PC-3 (cell line): ENCODE results near the gene ABCD4. TPM values are rescaled to one million over a fixed set of nuclear protein-coding genes. Genes with fewer than 3 reads are reported as not detected.

ENCODE experiments used
- ATAC-seq: fragments of 200-7000 bp; cut with Tn5 transposase; 2 replicates; pipeline ENCODE4 v1.9.1; 2020; ENCODE audit warnings: mild to moderate bottlenecking, moderate library complexity
- BruUV-seq: library from RNA; stranded (reverse); fragments of 400-500 nt; replicated peaks from 2 replicates; lab custom pipeline; 2021; lab: Mats Ljungman, UMichigan
- CTCF ChIA-PET: fragments of 300-600 bp; sonication (Branson Sonifier 250); formaldehyde crosslinking; loops from one replicate; lab custom pipeline; 2022; ENCODE audit warnings: antibody characterized with exemption; lab: Charles Lee
- POLR2A ChIA-PET: fragments of 300-600 bp; sonication (Branson Sonifier 250); formaldehyde crosslinking; loops from one replicate; lab custom pipeline; 2022; ENCODE audit warnings: antibody characterized with exemption; ENCODE audit not compliant: unreplicated experiment; lab: Charles Lee
- DNase-seq: peaks from one replicate; pipeline ENCODE4 v3.0.0-alpha.2; 2015
- H2AFZ ChIP-seq: fragments of 300-600 bp; sonication (generic); 2 replicates; pipeline ENCODE4 v1.6.0; 2016; ENCODE audit warnings: antibody characterized with exemption, low read length
- H3F3A ChIP-seq: fragments of 300-600 bp; sonication (generic); one replicate; pipeline ENCODE4 v1.6.0; 2017; ENCODE audit warnings: antibody characterized with exemption, low read length, control low read depth, mild to moderate bottlenecking; ENCODE audit not compliant: unreplicated experiment
- H3K27ac ChIP-seq: fragments of 300-600 bp; sonication (generic); 2 replicates; pipeline ENCODE4 v1.5.1; 2016; ENCODE audit warnings: mild to moderate bottlenecking, low read length
- H3K27me3 ChIP-seq: fragments of 300-600 bp; sonication (generic); 2 replicates; pipeline ENCODE4 v1.6.1; 2016; ENCODE audit warnings: low read length, mixed read lengths
- H3K36me3 ChIP-seq: fragments of 300-600 bp; sonication (generic); 2 replicates; pipeline ENCODE4 v1.6.1; 2016; ENCODE audit warnings: low read depth, mixed run types, low read length, mixed read lengths
- H3K4me1 ChIP-seq: fragments of 300-600 bp; sonication (generic); 2 replicates; pipeline ENCODE4 v1.5.1; 2016; ENCODE audit warnings: low read length; ENCODE audit not compliant: insufficient read depth
- H3K4me2 ChIP-seq: fragments of 300-600 bp; sonication (generic); 2 replicates; pipeline ENCODE4 v1.6.0; 2016; ENCODE audit warnings: low read length
- H3K4me3 ChIP-seq: fragments of 300-600 bp; sonication (generic); 2 replicates; pipeline ENCODE4 v1.5.1; 2016; ENCODE audit warnings: mild to moderate bottlenecking, low read length, mixed read lengths
- H3K79me2 ChIP-seq: fragments of 300-600 bp; sonication (generic); 2 replicates; pipeline ENCODE4 v1.6.1; 2017; ENCODE audit warnings: low read length, mixed read lengths
- H3K9ac ChIP-seq: fragments of 300-600 bp; sonication (generic); 2 replicates; pipeline ENCODE4 v1.6.0; 2016; ENCODE audit warnings: mild to moderate bottlenecking, low read length
- H3K9me2 ChIP-seq: fragments of 300-600 bp; sonication (generic); replicated peaks from 2 replicates; pipeline ENCODE4 v1.6.1; 2016; ENCODE audit warnings: mixed run types, low read length, mixed read lengths
- H3K9me3 ChIP-seq: fragments of 300-600 bp; sonication (generic); 2 replicates; pipeline ENCODE4 v1.6.1; 2016; ENCODE audit warnings: low read length, mixed read lengths
- H4K20me1 ChIP-seq: fragments of 300-600 bp; sonication (generic); 2 replicates; pipeline ENCODE4 v1.6.1; 2016; ENCODE audit warnings: low read length, mixed read lengths
- EZH2 ChIP-seq: fragments of 300-600 bp; sonication (generic); IDR thresholded peaks from one replicate; pipeline ENCODE4 v1.6.1; 2017; ENCODE audit warnings: antibody characterized with exemption, mild to moderate bottlenecking, low read length; ENCODE audit not compliant: unreplicated experiment
- EZH2phosphoT487 ChIP-seq: fragments of 300-600 bp; sonication (generic); IDR thresholded peaks from 2 replicates; pipeline ENCODE4 v1.6.1; 2018; ENCODE audit warnings: mild to moderate bottlenecking, antibody characterized with exemption, low read length, borderline replicate concordance
- intact Hi-C: fragments of 100-400 bp; cut with micrococcal nuclease; formaldehyde crosslinking; loops from 2 replicates; pipeline ENCODE4 v1.9.0; 2023
- total RNA-seq: library from RNA; depleted of rRNA; stranded (reverse); fragments of >200 nt; gene quantifications from 2 replicates; pipeline ENCODE4 v1.2.3, GENCODE V29; 2014
- TF ChIP-seq, protein P1 (sequence below): fragments of 300-600 bp; sonication (generic); conservative IDR thresholded peaks from 2 replicates; pipeline ENCODE4 v1.5.1; 2017; ENCODE audit warnings: antibody characterized with exemption, low read depth, mild to moderate bottlenecking, low read length

Gene ABCD4
- total RNA-seq, 1 experiment from 2014 or later, result 27.1 TPM

GRCh38 chr14:74348241-74348734 is 45.6 kb upstream of the ABCD4 start, which contains the start of gene VRTN:
VRTN (plus strand) TSS chr14:74348471; CDS start chr14:74356784, 8,313 bp downstream.
- no TSS peak for BruUV-seq
- Histone ChIP-seq H3F3A (no peaks in the 10 kb centered on the region), H4K20me1 (no peaks in the 10 kb centered on the region), H3K4me3 (no peak within 1 kb of the TSS), H3K4me1 (no peaks in the 10 kb centered on the region), H3K27me3 (peaks cover 30% of the 10 kb centered on the region), H2AFZ (no peak within 1 kb of the TSS), H3K9ac (no peak within 1 kb of the TSS), H3K4me2 (no peak within 1 kb of the TSS), H3K79me2 (no peaks in the 10 kb centered on the region), H3K9me2 (no peaks in the 10 kb centered on the region), H3K27ac (no peak within 1 kb of the TSS), H3K36me3 (no peaks in the 10 kb centered on the region), H3K9me3 (no peaks in the 10 kb centered on the region)
- TF ChIP-seq, protein P1, sequence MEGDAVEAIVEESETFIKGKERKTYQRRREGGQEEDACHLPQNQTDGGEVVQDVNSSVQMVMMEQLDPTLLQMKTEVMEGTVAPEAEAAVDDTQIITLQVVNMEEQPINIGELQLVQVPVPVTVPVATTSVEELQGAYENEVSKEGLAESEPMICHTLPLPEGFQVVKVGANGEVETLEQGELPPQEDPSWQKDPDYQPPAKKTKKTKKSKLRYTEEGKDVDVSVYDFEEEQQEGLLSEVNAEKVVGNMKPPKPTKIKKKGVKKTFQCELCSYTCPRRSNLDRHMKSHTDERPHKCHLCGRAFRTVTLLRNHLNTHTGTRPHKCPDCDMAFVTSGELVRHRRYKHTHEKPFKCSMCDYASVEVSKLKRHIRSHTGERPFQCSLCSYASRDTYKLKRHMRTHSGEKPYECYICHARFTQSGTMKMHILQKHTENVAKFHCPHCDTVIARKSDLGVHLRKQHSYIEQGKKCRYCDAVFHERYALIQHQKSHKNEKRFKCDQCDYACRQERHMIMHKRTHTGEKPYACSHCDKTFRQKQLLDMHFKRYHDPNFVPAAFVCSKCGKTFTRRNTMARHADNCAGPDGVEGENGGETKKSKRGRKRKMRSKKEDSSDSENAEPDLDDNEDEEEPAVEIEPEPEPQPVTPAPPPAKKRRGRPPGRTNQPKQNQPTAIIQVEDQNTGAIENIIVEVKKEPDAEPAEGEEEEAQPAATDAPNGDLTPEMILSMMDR, result no peak
- no peak for TF ChIP-seq EZH2
- TF ChIP-seq EZH2phosphoT487, result no peak
- intact Hi-C loops, result no loop called here
- ChIA-PET CTCF (interaction anchor here (0.6 kb wide), 1 partner anchor 322 kb away, joined by 4 read pairs; no protein-coding TSS in a partner anchor), POLR2A (no interaction called here)
- ATAC-seq, result no peak
- DNase-seq, result no peak

DNA sequence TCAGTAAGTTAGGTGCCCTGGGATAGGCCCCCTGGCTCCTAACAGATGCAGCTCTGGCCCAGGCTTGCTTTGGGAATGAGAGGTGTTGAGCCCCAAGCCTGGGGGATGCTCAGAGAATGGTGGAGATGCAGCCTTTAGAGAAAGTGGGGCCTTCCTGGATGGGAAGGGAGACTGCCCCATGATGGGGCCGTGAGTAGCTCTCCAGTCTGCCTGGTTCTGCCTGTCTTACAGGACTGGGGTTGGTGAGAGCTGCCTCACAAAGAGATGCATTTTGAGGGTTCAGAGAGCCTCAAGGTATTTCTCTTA is 45.0 kb upstream of the ABCD4 start:
- no peaks in the 10 kb centered on the region for H4K20me1 ChIP-seq
- no peak overlapping the region for H3K27ac ChIP-seq
- H3K9me2 ChIP-seq, result no peaks in the 10 kb centered on the region
- ChIA-PET CTCF (interaction anchor here (0.6 kb wide), 1 partner anchor 323 kb away, joined by 4 read pairs; no protein-coding TSS in a partner anchor), POLR2A (no interaction called here)
- DNase-seq (no peak), ATAC-seq (no peak)
- no peak overlapping the region for H3K9ac ChIP-seq
- no peak for TF ChIP-seq EZH2phosphoT487
- TF ChIP-seq, protein P1, result no peak
- BruUV-seq, result no TSS peak
- no peak overlapping the region for H2AFZ ChIP-seq
- H3F3A ChIP-seq, result no peaks in the 10 kb centered on the region
- H3K4me2 ChIP-seq, result no peak overlapping the region
- peaks cover 25% of the 10 kb centered on the region for H3K27me3 ChIP-seq
- intact Hi-C loops, result no loop called here
- no peaks in the 10 kb centered on the region for H3K4me1 ChIP-seq
- no peaks in the 10 kb centered on the region for H3K36me3 ChIP-seq
- H3K79me2 ChIP-seq, result no peaks in the 10 kb centered on the region
- no peak overlapping the region for H3K4me3 ChIP-seq
- H3K9me3 ChIP-seq, result no peaks in the 10 kb centered on the region

- Histone ChIP-seq H4K20me1 (no peaks in the 10 kb centered on the region), H3K9ac (no peak overlapping the region), H3K9me3 (no peaks in the 10 kb centered on the region), H3K27me3 (peaks cover 21% of the 10 kb centered on the region), H3K27ac (no peak overlapping the region), H3K4me3 (no peak overlapping the region), H3K4me2 (no peak overlapping the region), H2AFZ (no peak overlapping the region), H3K4me1 (no peaks in the 10 kb centered on the region), H3F3A (no peaks in the 10 kb centered on the region), H3K36me3 (no peaks in the 10 kb centered on the region), H3K9me2 (no peaks in the 10 kb centered on the region), H3K79me2 (no peaks in the 10 kb centered on the region)
- intact Hi-C loops, result no loop called here
- DNase-seq (no peak), ATAC-seq (no peak)
- ChIA-PET POLR2A (no interaction called here), CTCF (no interaction called here)
- TF ChIP-seq EZH2phosphoT487 (no peak), EZH2 (no peak)
- TF ChIP-seq, protein P1, result no peak
- no TSS peak for BruUV-seq
Observed at GRCh38 chr14:74347097-74347794, 44.5 kb upstream of the ABCD4 start.
